ENCODE results near the gene PDPK1.
"Not testable (repeated sequence)": the region's sequence is repeated elsewhere in the genome, so short reads cannot be mapped to it uniquely, and the experiment has no call there.

GRCh38 chr16:2651268-2651871 is 113.5 kb downstream of the PDPK1 start:
- not testable (repeated sequence) for TF ChIP-seq CTCF, POLR2AphosphoS5 (IDR thresholded peaks at IDR 0.05)

All from esophagus muscularis mucosa (tissue), 3 donors.